Ishikawa (cell line): ENCODE measurements around the gene KAT6B.

Experiments used
- CEBPB ChIP-seq: IDR thresholded peaks from 2 replicates; pipeline ENCODE4 v1.6.1; 2012
- CREB1 ChIP-seq: IDR thresholded peaks from 2 replicates; pipeline ENCODE4 v1.6.1; 2012; ENCODE audit warnings: low read depth
- EGR1 ChIP-seq: IDR thresholded peaks from 2 replicates; pipeline ENCODE4 v1.6.1; 2012
- EP300 ChIP-seq: IDR thresholded peaks from 2 replicates; pipeline ENCODE4 v1.6.1; 2012; ENCODE audit warnings: borderline replicate concordance
- FOXM1 ChIP-seq: IDR thresholded peaks from 2 replicates; pipeline ENCODE4 v1.6.1; 2012; ENCODE audit warnings: low read depth, borderline replicate concordance
- NFIC ChIP-seq: IDR thresholded peaks from 2 replicates; pipeline ENCODE4 v1.6.1; 2012
- RAD21 ChIP-seq: IDR thresholded peaks from 2 replicates; pipeline ENCODE4 v1.6.1; 2012; ENCODE audit warnings: low read depth
- TAF1 ChIP-seq: IDR thresholded peaks from 2 replicates; pipeline ENCODE4 v1.6.1; 2012; ENCODE audit warnings: low read depth, mild to moderate bottlenecking
- TCF12 ChIP-seq: IDR thresholded peaks from 2 replicates; pipeline ENCODE4 v1.6.1; 2012; ENCODE audit warnings: low read depth
- TEAD4 ChIP-seq: IDR thresholded peaks from 2 replicates; pipeline ENCODE4 v1.6.1; 2012
- YY1 ChIP-seq: IDR thresholded peaks from 2 replicates; pipeline ENCODE4 v1.6.1; 2012; ENCODE audit warnings: low read depth
- ZBTB7A ChIP-seq: IDR thresholded peaks from 2 replicates; pipeline ENCODE4 v1.6.1; 2012; ENCODE audit warnings: low read depth
- TF ChIP-seq, protein P1 (sequence below): IDR thresholded peaks from 2 replicates; pipeline ENCODE4 v1.6.1; 2012; ENCODE audit warnings: low read depth, mild to moderate bottlenecking
- TF ChIP-seq, protein P2 (sequence below): IDR thresholded peaks from 2 replicates; pipeline ENCODE4 v1.6.1; 2012
- TF ChIP-seq, protein P3 (sequence below): IDR thresholded peaks from 2 replicates; pipeline ENCODE4 v1.6.1; 2012

The KAT6B gene

DNA sequence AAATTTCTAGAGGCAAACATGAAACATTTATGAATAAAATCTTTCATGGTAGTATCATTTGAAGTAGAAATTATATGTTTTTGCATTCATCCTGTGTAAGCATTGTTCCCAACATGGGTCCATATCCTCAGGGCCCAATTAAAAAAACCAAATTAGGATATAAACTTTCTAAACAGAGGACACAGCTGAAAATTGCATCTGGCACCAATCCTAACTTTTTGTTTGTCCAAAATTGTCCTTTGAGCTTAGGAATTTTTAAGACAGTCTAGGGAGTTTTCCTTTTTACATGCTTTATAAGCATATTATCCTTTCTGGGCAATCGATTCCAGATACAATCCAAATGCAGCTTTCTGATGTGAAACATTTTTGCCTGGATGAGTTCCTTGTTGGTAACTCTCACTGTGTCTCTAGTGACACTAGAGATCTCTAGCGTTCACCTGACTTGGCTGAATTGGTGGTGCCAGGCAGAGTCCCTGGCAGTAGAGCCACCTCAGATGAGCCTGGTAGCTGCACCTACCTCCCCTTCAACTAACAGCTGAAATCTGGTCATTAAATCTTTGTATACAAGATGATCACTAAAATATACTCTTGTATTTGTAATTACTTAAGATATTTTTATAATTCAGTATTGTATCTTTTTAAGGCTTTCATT is 147.5 kb downstream of the KAT6B start:
- TF ChIP-seq CREB1 (no peak), EGR1 (no peak), YY1 (no peak), TCF12 (no peak), TEAD4 (no peak), TAF1 (no peak), RAD21 (no peak), FOXM1 (no peak), EP300 (no peak), ZBTB7A (no peak), NFIC (no peak), CEBPB (no peak)
- TF ChIP-seq, protein P1, sequence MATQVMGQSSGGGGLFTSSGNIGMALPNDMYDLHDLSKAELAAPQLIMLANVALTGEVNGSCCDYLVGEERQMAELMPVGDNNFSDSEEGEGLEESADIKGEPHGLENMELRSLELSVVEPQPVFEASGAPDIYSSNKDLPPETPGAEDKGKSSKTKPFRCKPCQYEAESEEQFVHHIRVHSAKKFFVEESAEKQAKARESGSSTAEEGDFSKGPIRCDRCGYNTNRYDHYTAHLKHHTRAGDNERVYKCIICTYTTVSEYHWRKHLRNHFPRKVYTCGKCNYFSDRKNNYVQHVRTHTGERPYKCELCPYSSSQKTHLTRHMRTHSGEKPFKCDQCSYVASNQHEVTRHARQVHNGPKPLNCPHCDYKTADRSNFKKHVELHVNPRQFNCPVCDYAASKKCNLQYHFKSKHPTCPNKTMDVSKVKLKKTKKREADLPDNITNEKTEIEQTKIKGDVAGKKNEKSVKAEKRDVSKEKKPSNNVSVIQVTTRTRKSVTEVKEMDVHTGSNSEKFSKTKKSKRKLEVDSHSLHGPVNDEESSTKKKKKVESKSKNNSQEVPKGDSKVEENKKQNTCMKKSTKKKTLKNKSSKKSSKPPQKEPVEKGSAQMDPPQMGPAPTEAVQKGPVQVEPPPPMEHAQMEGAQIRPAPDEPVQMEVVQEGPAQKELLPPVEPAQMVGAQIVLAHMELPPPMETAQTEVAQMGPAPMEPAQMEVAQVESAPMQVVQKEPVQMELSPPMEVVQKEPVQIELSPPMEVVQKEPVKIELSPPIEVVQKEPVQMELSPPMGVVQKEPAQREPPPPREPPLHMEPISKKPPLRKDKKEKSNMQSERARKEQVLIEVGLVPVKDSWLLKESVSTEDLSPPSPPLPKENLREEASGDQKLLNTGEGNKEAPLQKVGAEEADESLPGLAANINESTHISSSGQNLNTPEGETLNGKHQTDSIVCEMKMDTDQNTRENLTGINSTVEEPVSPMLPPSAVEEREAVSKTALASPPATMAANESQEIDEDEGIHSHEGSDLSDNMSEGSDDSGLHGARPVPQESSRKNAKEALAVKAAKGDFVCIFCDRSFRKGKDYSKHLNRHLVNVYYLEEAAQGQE: no peak
- TF ChIP-seq, protein P2, sequence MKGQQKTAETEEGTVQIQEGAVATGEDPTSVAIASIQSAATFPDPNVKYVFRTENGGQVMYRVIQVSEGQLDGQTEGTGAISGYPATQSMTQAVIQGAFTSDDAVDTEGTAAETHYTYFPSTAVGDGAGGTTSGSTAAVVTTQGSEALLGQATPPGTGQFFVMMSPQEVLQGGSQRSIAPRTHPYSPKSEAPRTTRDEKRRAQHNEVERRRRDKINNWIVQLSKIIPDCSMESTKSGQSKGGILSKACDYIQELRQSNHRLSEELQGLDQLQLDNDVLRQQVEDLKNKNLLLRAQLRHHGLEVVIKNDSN: no peak
- TF ChIP-seq, protein P3, sequence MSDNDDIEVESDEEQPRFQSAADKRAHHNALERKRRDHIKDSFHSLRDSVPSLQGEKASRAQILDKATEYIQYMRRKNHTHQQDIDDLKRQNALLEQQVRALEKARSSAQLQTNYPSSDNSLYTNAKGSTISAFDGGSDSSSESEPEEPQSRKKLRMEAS: no peak

DNA sequence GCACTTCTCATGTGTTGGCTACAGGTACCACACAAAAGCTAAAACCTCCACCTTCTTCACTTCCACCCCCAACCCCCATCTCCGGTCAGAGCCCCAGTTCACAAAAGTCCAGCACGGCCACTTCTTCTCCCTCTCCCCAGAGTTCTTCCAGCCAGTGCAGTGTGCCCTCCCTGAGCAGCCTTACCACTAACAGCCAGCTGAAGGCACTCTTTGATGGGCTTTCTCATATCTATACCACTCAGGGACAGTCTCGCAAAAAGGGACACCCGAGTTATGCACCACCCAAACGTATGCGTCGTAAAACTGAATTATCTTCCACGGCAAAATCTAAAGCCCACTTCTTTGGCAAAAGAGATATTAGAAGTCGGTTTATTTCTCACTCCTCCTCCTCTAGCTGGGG is 149.4 kb downstream of the KAT6B start:
- TF ChIP-seq CEBPB: no peak
- no peak for TF ChIP-seq CREB1
- TF ChIP-seq EGR1: no peak
- TF ChIP-seq TAF1: no peak
- TF ChIP-seq TCF12: no peak
- TF ChIP-seq, protein P1: no peak
- TF ChIP-seq EP300: no peak
- TF ChIP-seq, protein P3: no peak
- TF ChIP-seq YY1: no peak
- no peak for TF ChIP-seq TEAD4
- TF ChIP-seq, protein P2: no peak
- TF ChIP-seq NFIC: no peak
- TF ChIP-seq FOXM1: no peak
- TF ChIP-seq RAD21: no peak
- TF ChIP-seq ZBTB7A: no peak

- TF ChIP-seq, protein P2: no peak
- TF ChIP-seq TCF12 (no peak), CREB1 (no peak), YY1 (no peak), TAF1 (no peak), RAD21 (no peak), TEAD4 (no peak), CEBPB (no peak), ZBTB7A (no peak)
- TF ChIP-seq, protein P3: no peak
Measured at GRCh38 chr10:74976565-74976964, 150.2 kb downstream of the KAT6B start.

DNA sequence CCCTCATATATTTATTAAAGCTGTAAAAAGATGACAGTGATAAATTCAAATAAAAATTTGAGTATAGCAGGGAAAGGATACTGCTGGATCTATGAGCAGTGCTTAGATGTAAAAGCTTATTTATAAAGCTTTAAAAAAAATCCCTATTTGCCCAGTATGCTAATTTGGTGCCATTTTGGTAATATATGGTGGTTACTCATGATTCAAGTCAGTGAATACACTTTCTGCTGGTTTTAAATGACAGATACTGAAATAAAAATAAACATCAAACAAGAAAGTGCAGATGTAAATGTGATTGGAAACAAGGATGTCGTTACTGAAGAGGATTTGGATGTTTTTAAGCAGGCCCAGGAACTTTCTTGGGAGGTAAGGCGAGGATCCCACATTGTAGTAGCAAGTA is 150.7 kb downstream of the KAT6B start:
- TF ChIP-seq TAF1 (no peak), TEAD4 (no peak), EGR1 (no peak), CEBPB (no peak), TCF12 (no peak), ZBTB7A (no peak), FOXM1 (no peak), NFIC (no peak), RAD21 (no peak)
- TF ChIP-seq, protein P3: no peak
- TF ChIP-seq, protein P1: no peak
- TF ChIP-seq, protein P2: no peak
